ENCODE measurements around the gene SH3GLB1. TPM values are rescaled to one million over a fixed set of nuclear protein-coding genes. Genes with fewer than 3 reads are reported as not detected.

SH3GLB1 gene
- total and polyA plus RNA-seq, 2 of the 13 experiments (the other 11 are each of a cell fraction or from before 2014, with no cell fraction given) = 26.0 to 41.5 TPM

DNA sequence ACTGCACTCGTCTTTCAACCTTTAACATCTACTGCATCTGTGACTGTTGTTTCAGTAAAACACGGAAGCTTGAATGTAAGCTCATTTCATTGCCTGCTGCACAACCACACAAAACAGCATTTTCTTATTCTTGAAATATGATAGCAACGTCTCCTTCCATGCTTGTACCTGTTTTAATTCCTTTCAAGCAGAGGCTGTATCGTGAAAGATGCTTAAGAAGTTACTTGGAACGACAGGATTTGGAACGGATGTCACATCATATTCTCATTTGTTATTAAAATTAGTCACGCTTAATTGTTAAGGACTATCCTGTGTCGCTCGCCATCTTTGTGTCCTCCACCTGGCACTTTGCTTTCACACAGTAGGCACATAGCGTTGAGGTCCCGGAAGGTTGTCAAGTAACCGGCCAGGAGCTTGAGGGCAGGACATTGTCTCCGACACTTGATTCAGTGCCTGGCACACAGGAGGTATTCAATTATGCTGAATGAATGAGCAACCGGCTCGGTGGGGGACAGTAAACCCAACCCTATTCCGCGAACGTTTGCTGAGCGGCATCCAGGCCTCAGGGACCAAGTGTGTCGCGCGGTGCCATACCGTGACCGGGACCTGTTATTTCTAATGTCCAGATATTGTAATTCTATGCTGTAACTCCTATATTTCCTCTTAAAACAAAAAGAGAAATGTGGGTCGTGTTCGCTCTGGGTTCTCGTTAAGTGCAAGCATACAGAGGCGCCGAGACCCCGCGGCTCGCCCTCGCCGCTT lies 499 bp upstream of the SH3GLB1 start (continued):
- TF ChIP-seq SSRP1 (CRISPR knock-in tag; IDR thresholded peaks at IDR 0.05) (no peak), ZKSCAN1 (IDR thresholded peaks at IDR 0.05; ENCODE audit: low read length) (peak; percentile 85), SPEN (CRISPR knock-in tag; IDR thresholded peaks at IDR 0.05; ENCODE audit: low read depth) (0 out of 2 replicates have a peak, but pooled peaks have one; percentile 4), PHF20 (CRISPR knock-in tag; IDR thresholded peaks at IDR 0.05) (peak; percentile 19; the same call in 1 of the 2 replicates), ZSCAN9 (CRISPR knock-in tag; IDR thresholded peaks at IDR 0.05; ENCODE audit: borderline replicate concordance) (0 out of 2 replicates have a peak, but pooled peaks have one; percentile 19), ZNF30 (CRISPR knock-in tag; IDR thresholded peaks at IDR 0.05) (no peak), BATF2 (CRISPR knock-in tag; IDR thresholded peaks at IDR 0.05) (no peak), ZNF605 (CRISPR knock-in tag; IDR thresholded peaks at IDR 0.05) (no peak; the same call in 1 of the 2 replicates), ZNF607 (CRISPR knock-in tag; IDR thresholded peaks at IDR 0.05; ENCODE audit: borderline replicate concordance) (0 out of 2 replicates have a peak, but pooled peaks have one; percentile 0), KIAA2018 (CRISPR knock-in tag; IDR thresholded peaks at IDR 0.05; ENCODE audit: borderline replicate concordance) (0 out of 2 replicates have a peak, but pooled peaks have one; percentile 54), ZC3H4 (CRISPR knock-in tag; IDR thresholded peaks at IDR 0.05; ENCODE audit: borderline replicate concordance) (peak; percentile 91), ZFP37 (CRISPR knock-in tag; IDR thresholded peaks at IDR 0.05; ENCODE audit: borderline replicate concordance) (0 out of 2 replicates have a peak, but pooled peaks have one; percentile 15), SOX13 (IDR thresholded peaks at IDR 0.05) (no peak), SOX13 (CRISPR knock-in tag; conservative IDR thresholded peaks at IDR 0.05 in 1 of 2, IDR thresholded peaks at IDR 0.05 in 1 of 2) (0 out of 4 replicates have a peak, but pooled peaks of 1 of the 2 experiments have one; percentile 3), FOXJ3 (CRISPR knock-in tag; IDR thresholded peaks at IDR 0.05; ENCODE audit: borderline replicate concordance) (0 out of 2 replicates have a peak, but pooled peaks have one; percentile 3), DMAP1 (CRISPR knock-in tag; IDR thresholded peaks at IDR 0.05) (peak; percentile 15; the same call in 1 of the 2 replicates), ZNF230 (CRISPR knock-in tag; IDR thresholded peaks at IDR 0.05) (peak; percentile 13; the same call in 1 of the 2 replicates), ZNF3 (CRISPR knock-in tag; IDR thresholded peaks at IDR 0.05) (0 out of 2 replicates have a peak, but pooled peaks have one; percentile 55)
